GM21526 (cell line): ENCODE results near the gene EEF1A1.
"Not testable (repeated sequence)": the region's sequence is repeated elsewhere in the genome, so short reads cannot be mapped to it uniquely, and the experiment has no call there.

Source experiments
- ATAC-seq: cut with Tn5 transposase; IDR thresholded peaks from one replicate; pipeline ENCODE4 v1.9.1; 2021; ENCODE audit warnings: moderate library complexity; ENCODE audit not compliant: unreplicated experiment, low FRiP score

Gene EEF1A1

GRCh38 chr6:73508776-73509175 is 12.1 kb downstream of the EEF1A1 start:
- ATAC-seq = no peak

- no peak for ATAC-seq
Observed at GRCh38 chr6:73506246-73506645, 14.6 kb downstream of the EEF1A1 start.

GRCh38 chr6:73505705-73506104 is 15.1 kb downstream of the EEF1A1 start:
- not testable (repeated sequence) for ATAC-seq

- no peak for ATAC-seq
Observed at GRCh38 chr6:73505142-73505541, 15.7 kb downstream of the EEF1A1 start.

GRCh38 chr6:73504160-73504559 is 16.7 kb downstream of the EEF1A1 start:
- ATAC-seq = no peak

GRCh38 chr6:73503027-73503772 is 17.6 kb downstream of the EEF1A1 start:
- no peak for ATAC-seq

GRCh38 chr6:73497915-73498314 is 22.9 kb downstream of the EEF1A1 start:
- no peak for ATAC-seq

GRCh38 chr6:73491377-73491776 is 29.5 kb downstream of the EEF1A1 start:
- no peak for ATAC-seq

GRCh38 chr6:73487473-73487872 is 33.4 kb downstream of the EEF1A1 start:
- no peak for ATAC-seq

GRCh38 chr6:73484438-73484837 is 36.4 kb downstream of the EEF1A1 start:
- no peak for ATAC-seq

- no peak for ATAC-seq
Observed at GRCh38 chr6:73481969-73482368, 38.9 kb downstream of the EEF1A1 start.

GRCh38 chr6:73477407-73477806 is 43.4 kb downstream of the EEF1A1 start:
- ATAC-seq = no peak

GRCh38 chr6:73476723-73477122 is 44.1 kb downstream of the EEF1A1 start:
- no peak for ATAC-seq

- peak; percentile 90 for ATAC-seq
Observed at GRCh38 chr6:73471686-73472290, 49.0 kb downstream of the EEF1A1 start.
